ENCODE results near the gene FGR.
"Not testable (repeated sequence)": the region's sequence is repeated elsewhere in the genome, so short reads cannot be mapped to it uniquely, and the experiment has no call there.

Gene FGR

GRCh38 chr1:27659497-27660299 lies 24.7 kb upstream of the FGR start:
- peak; percentile 61 to 67 for DNase-seq

DNA sequence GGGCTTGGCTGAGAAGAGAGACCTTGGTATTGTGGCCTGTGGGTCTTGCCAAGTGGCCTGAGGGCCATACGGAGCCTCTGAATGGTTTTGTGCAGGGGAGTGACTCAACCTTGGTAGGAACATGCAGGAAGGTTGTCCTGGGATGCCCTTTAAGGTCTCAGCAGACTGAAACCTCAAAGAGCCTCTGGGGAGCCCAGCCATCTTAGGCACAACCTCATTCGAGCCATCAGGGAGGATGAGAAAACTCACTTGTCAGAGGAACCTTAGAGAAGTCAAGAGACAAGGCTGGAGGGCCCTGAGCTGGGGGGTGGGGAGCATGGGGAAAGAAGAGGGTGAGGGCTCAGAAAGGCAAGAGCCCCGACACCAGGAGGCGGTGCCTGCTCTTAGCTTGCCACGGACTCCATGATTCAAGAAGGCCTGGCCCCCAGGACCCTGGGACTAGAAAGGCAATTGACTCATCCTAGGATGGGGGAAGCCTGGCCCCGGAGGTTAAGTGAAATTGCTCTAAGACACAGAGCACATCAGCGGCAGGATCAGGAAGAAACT lies 24.0 kb upstream of the FGR start:
- DNase-seq = peak; percentile 40 to 43

- DNase-seq = peak in 1 of 2 experiments; percentile 18
Observed at GRCh38 chr1:27656157-27656893, 21.3 kb upstream of the FGR start.

DNA sequence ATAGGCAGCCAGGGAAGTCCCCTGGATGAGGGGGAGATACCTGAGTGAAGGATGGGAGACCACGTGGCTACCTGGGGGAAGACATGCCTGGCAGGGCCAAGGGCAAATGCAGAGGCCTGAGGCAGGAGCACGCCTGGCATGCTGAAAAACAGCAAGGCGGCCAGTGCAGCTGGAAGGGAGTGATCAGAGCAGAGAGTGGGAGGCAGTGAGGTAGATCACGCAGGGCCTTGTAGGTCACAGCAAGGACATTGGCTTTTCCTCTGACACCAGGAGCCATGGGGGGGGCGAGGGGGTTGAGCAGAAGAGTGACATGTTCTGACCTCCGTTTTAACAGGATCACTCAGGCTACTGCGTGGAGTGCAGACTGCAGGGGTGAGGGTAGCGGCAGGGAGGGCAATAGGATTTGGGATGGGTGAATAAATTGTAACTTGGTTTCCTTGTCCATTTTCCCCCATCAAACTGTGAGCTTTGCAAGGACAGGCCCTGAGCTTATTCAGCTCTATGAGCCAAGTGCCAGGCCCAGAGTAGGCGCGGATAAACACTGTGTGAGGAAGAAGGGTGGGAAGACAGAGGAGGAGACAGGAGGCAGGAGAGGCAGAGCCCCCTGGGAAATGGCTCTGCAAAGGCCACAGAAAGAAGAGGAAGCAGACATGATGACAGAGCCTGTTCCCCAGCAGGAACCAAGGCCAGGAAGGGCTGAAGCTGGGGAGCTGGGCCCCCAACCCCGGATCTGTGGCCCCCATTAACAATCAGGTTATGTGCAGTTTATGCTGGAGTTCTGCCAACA lies 20.4 kb upstream of the FGR start:
- DNase-seq = no peak

- no peak for DNase-seq
Observed at GRCh38 chr1:27652111-27652864, 17.3 kb upstream of the FGR start.

- no peak for DNase-seq
Observed at GRCh38 chr1:27650539-27651175, 15.7 kb upstream of the FGR start.

DNA sequence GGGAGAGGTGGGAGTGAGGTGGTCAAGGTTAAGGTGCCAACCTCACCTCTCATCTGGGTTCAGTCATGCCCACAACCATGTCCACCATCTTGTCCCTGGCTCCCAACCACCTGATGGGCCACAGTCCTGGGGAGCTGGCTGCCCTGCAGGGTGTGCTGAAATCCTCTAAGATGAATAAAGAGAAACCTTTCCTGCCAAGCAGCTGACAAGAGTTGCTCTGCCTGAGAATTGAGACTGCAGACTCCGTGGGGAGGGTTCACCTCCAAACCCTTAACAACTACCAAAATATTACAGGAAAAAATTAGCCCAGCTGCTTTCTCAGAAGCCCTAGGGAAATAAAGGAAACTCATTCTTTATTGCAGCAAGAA lies 15.2 kb upstream of the FGR start:
- no peak for DNase-seq

DNA sequence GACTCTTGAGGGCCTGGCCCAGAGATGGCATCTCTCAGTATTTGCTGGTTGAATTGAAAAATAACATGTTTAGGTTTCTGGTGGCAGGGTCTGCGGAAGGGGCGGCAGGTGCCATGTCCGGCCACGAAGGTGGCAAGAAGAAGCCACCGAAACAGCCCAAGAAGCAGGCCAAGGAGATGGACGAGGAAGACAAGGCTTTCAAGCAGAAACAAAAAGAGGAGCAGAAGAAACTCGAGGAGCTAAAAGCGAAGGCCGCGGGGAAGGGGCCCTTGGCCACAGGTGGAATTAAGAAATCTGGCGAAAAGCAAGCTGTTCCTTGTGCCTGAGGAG lies 14.3 kb upstream of the FGR start:
- no peak for DNase-seq

DNA sequence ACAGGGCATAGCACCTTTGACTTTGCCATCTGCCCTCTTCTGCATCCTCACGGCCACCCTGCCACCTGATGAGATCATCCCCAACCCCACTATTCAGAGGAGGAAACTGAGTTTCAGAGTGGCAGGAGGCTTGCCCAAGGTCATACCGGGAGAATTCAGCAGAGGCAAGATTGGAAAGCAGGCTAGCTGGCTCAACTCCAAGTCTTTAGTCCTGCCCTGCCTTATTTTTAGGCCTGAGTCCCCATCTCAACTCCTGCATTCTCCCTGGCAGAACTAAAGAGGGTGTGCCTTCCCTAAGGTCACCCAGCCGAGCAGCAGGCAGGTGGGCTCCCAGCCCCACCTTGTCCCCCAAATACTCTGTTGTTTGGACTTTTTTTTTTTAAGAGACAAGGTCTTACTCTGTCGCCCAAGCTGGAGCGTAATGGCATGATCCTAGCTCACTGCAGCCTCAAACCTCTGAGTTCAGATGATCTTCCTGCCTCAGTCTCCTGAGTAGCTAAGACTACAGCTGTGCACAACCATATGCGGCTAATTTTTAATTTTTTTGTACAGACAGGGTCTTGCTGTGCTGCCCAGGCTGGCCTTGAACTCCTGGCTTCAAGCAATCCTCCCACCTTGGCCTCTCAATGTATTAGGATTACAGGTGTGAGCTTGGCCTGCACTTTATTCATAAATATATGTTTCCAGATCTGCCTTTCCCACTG lies 13.8 kb upstream of the FGR start:
- no peak for DNase-seq

DNA sequence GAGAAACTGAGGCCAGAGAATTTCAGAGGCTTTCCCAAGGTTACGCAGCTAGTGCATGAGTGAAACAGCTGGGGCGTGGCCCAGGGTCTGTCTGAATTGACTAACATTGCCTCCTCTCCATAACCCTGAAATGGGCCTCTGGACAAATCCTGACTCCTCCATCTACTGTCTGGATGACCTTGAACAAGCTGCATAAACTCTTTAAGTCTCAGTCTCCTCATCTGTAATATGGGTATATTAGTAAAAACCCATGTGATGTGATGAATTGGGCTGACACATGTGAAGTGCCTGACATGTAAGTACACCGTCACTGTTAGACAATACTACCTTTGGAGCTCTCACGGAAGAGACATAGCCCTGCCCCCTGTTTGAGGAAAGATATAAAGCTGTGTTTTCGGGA lies 12.3 kb upstream of the FGR start:
- DNase-seq = no peak

DNA sequence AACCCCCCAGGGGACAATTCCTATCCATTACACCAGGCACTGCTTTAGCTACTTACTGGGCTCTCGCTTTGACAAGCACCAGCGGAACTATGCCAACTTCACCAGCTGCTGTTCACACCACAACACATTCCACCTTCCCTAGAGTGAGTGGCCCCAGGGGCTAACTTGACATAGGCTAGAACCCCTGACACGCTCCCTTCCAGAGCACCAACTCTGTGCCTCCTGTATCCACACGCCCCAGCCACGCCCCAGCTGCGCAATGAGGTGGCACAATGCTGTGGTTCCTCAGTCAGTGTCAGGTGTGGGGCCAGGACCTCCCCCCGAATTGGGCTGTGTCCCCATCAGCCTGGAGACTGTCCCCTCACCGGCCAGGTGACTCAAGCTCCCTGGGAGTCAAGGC lies 11.7 kb upstream of the FGR start:
- DNase-seq = no peak

- no peak for DNase-seq
Observed at GRCh38 chr1:27645071-27645415, 10.1 kb upstream of the FGR start.

- DNase-seq = no peak
Observed at GRCh38 chr1:27644369-27645070, 9.5 kb upstream of the FGR start.

- peak; percentile 49 to 57 for DNase-seq
Observed at GRCh38 chr1:27643600-27644368, 8.8 kb upstream of the FGR start.

- DNase-seq = not testable (repeated sequence)
Observed at GRCh38 chr1:27640514-27640913, 5.5 kb upstream of the FGR start.

- no peak for DNase-seq
Observed at GRCh38 chr1:27638805-27639204, 3.8 kb upstream of the FGR start.

DNA sequence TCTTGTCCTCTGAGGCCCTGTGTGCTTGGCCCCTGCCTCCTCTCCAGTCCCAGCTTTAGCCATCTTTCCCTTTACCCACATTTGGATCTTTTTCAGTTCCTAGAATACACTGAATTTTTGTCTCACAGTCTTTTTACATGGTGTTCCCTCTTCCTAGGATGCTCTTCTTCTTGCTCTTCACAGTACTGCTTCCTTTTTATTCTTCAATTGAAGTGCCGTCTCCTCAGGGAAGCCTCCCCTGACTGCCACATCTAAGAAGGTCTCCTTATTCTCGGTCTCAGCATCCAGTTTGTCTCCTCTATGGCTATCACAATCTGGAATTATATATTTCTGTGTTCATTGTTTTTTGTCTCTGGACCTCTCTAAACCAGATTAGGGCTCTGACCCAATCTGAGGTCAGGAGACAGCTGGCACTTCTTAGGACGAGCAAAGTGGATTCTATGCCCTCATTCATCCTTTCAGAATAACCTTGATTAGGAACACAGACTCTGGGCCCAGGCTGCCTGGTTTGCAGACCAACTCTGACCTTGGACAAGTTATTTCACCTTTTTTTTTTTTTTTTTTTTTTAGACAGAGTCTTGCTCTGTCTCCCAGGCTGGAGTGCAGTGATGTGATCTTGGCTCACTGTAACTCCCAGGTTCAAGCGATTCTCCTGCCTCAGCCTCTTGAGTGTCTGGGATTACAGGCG lies 3.2 kb upstream of the FGR start:
- DNase-seq = no peak

- DNase-seq = no peak
Observed at GRCh38 chr1:27635396-27636142, 584 bp upstream of the FGR start.
